NCI-H146 (cell line): Measurements from ENCODE around the gene RPS29.
A peak's percentile ranks its signal among the peaks of the same experiment; 100 is the strongest.
"Not testable (repeated sequence)": the region's sequence is repeated elsewhere in the genome, so short reads cannot be mapped to it uniquely, and the experiment has no call there.

ENCODE experiments used
- DNase-seq: peaks from one replicate; lab custom pipeline; 2025; lab: John Stamatoyannopoulos, UW

The RPS29 gene

GRCh38 chr14:49598189-49598484 lies 12.0 kb upstream of the RPS29 start:
- DNase-seq: peak; percentile 81

- DNase-seq: no peak
These were observed 8.3 kb upstream of the RPS29 start for GRCh38 chr14:49594347-49595091.

DNA sequence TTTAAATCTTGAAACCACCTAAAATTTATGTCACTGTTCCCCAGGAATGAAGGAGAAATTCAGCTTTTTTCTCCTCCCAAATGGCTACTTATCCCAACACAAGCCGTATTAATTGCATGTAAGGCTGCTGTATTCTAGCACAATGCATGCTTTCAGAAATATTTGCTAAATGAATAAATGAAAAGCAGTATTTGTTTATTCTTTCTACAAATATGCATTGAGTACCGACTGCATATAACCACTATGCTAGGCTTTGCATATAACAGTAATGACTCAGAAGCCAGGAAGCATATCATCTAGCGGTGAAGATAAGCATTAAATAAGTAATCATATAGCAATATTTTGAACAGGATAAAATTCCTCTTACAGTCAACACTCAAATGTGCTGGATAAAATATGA lies 6.8 kb upstream of the RPS29 start:
- DNase-seq: no peak

- no peak for DNase-seq
These were observed 3.2 kb upstream of the RPS29 start for GRCh38 chr14:49589387-49589786.

GRCh38 chr14:49586673-49587460 lies 687 bp upstream of the RPS29 start:
- peak; percentile 59 for DNase-seq

DNA sequence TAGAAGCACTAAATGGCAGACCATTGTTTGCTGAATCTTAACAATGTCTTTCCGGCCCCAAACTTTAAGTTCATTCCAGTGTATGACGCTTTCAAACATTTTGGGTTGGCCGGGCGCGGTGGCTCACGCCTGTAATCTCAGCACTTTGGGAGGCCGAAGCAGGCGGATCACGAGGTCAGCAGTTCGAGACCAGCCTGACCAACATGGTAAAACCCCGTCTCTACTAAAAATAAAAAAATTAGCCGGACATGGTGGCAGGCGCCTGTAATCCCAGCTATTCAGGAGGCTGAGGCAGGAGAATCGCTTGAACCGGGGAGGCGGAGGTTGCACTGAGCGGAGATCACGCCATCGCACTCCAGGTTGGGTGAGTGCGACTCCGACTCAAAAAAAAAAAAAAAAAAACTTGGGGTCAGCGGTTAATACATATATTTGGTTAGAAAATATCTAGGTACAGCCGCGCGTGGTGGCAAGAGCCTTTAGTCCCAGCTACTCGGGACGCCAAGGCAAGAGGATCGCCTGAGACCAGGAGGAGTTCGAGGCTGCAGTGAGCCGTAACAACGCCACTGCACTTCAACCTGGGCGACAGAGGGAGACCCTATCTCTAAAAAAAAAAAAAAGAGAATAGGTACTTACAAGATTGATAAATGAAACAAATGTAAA lies 1.1 kb downstream of the RPS29 start:
- DNase-seq: not testable (repeated sequence)

GRCh38 chr14:49584058-49584457 lies 2.1 kb downstream of the RPS29 start:
- no peak for DNase-seq

- no peak for DNase-seq
These were observed 2.6 kb downstream of the RPS29 start for GRCh38 chr14:49583629-49584028.

- DNase-seq: no peak
These were observed 3.8 kb downstream of the RPS29 start for GRCh38 chr14:49582113-49582977.

DNA sequence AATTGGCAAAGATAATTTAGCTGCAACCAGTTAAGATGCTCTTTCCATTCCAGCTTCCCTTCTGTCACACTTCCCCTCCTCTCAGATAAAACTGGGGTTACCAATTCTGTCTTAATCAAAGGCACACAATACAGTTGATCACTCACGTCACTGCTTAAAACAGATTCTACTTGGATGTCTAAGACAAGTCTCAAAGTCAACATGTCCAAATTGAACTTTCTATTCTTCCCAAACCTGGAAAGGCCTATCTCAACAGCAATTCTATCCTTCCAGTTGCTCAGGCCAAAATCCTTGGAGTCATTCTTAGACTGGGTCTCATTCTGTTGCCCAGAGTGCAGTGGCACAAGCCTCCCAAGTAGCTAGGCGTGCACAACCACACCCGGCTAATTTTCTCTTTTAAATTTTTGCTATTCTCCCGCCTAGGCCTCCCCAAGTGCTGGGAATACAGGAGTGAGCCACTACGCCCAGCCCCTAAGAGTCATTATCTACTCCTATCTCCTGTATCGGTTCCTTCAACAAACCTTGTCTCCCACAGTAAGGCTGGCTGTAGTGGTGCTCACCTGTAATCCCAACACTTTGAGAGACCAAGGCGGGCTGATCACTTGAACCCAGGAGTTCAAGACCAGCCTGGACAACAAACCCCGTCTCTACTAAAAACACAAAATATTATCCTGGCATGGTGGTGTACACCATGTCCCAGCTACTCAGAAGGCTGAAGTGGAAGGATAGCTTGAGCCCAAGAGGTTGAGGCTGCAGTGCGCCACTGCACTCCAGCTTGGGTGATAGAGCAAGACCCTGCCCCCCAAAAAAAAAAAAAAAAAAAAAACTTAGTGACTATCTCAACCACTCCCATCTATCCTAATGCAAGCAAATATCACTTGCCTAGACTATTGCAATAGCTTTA lies 4.7 kb downstream of the RPS29 start:
- no peak for DNase-seq

DNA sequence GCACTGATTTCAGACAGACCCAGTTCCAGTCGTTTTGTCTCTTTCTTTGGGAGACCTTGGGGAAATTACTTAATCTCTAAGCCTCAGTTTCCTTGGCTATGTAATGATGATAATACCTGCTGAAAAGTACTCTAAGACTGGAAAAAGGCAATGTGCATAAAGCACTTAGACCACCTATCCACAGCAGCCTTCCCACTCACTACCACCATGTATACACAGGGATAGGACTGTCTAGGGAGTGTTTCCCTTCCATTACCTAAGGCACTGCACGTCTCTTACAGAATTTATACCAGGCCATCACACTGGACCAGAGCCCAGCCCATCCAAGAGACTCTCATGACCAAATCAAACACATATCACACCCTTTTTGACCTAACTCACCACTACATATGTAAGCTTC lies 6.3 kb downstream of the RPS29 start:
- no peak for DNase-seq

DNA sequence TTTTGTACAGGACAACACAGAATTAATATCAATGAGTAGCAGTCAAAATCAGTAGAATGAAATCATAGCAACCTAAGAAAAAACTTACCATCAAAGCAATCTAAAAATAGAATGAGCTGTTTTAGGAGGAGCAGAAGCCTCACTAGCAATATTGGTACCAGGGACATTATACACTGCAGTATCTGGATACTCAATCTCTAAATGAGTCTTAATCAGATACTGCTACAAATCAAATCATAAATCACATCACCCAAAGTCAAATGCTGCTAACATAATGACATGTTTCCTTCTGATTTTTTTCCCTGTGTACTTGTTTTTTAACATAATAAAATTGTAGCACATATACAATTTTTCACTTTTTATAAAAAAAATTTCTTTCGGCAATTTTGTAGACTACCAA lies 8.0 kb downstream of the RPS29 start:
- DNase-seq: no peak

GRCh38 chr14:49574038-49574437 lies 12.1 kb downstream of the RPS29 start:
- DNase-seq: no peak

DNA sequence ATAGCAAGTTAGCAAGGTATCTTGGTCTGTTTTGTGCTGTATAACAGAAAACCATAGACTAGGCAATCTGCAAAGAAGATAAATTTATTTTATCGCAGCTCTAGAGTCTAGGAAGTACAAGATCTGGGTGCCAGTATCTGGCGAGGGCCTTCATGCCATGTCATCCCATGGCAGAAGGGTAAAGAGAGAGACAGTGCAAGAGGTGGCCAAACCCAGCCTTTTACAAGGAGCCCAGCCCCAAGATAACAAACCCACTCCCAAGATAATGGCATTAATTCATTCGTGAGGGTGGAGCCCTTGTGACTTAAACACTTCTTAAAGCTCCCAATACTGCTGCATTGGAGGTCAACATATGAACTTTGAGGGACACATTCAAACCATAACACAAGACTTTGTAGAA lies 16.9 kb downstream of the RPS29 start:
- DNase-seq: no peak

DNA sequence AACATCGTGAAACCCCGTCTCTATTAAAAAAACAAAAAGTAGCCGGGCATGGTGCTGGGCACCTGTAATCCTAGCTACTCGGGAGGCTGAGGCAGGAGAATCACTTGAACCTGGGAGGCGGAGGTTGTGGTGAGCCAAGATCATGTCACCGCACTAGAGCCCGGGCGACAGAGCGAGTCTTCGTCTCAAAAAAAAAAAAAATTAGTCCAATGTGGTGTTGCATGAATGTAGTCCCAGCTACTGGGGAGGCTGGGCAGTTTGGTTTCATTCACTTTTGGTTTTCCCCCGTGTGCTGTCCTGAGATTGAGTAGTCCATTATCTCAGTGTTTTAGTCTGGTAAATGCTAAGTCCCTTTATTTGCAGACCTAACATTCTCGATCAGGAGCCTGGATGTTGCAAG lies 19.5 kb downstream of the RPS29 start:
- DNase-seq: no peak

GRCh38 chr14:49559979-49560768 lies 26.0 kb downstream of the RPS29 start:
- DNase-seq: no peak

DNA sequence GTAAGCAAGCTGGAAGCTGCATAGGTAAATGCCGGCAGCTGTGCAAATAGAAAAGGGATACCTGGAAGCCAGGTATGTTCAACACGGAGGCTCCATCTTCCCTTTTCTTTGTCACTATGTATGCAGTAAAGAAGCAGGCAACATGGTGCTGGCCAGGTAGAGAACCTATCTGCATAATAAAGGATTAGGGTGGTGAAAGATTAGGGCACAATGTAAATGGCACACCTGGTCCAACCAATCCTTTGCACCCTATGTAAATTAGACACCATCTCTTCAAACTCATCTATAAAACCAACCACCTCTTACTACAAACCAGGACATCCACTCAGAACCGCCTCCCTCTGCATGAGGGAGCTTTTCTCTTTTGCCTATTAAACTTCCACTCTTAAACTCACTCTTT lies 32.3 kb downstream of the RPS29 start:
- DNase-seq: peak; percentile 98

DNA sequence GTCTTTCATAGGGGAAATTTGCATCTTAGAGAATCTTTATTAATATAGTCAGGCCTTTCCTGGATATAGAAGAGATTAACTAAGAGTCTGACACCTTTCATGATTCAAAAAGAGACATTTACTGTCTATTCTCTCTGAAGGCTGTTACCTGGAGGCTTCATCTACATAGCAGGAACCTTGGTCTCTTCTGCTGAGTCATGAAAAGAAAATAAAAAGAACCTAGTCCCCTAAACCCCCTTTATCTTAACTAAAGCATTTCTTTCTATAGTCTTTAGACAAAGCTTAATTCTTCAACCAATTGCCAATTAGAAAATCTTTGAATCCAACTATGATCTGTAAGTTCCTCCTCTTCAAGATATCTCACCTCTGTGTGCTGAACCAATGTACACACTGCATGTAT lies 33.1 kb downstream of the RPS29 start:
- peak; percentile 60 for DNase-seq

DNA sequence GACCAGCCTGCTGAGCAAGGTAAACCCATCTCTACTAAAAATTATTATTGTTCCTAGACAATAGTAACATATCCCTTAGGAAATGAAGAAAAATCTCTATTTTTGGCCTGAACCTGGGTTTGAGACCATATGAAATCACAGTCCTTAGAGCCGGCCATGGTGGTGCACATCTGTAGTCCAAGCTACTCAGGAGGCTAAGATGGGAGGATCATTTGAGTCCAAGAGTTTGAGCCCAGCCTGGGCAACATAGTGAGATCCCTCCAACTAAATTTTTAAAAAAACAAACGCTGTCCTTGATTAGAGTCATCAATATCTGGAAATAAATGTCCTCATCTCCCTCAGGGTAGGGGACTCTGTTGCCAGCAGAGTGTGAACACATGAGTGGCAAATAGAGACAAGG lies 34.6 kb downstream of the RPS29 start:
- no peak for DNase-seq
